ENCODE data around the gene SVIL.

DNA sequence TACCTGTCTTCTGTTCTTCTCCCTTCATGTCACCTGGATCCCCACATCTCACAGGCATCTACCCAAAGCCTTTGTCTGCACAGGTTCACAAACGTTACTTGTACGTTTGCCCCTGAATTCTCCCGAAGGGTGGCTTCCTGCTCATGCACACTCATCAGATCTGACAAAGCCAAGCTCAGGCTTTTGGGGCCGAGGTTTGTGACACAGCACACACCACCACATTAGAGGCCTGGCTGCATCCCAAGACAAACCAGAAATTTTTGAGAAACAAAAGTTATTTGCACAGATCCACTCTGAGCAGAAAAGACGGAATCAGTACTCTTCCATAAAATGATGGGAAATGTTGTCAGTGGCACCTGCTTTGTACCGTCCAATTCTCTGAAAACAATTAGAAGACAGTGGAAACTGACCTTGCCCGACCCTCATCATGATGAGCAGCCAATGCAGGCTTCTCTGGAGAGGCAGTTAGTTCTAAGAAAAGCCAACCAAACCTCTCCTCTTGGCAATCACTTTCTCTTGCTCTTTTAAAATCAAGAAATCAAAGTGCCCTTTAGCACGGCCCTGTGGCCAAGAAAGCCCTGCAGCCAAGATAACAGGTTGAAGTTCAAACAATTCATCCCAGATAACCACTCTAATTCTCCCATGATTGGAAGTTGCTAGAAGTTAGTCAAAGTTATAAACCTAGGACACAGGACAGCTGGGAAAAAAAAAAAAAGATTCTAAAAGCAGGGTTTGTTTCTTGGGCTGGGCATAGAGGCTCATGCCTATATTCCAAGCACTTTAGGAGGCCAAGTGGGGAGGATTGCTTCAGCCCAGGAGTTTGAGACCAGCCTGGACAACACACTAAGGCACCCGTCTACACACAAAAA is 13.6 kb upstream of the SVIL start:
- TF ChIP-seq, protein P1, sequence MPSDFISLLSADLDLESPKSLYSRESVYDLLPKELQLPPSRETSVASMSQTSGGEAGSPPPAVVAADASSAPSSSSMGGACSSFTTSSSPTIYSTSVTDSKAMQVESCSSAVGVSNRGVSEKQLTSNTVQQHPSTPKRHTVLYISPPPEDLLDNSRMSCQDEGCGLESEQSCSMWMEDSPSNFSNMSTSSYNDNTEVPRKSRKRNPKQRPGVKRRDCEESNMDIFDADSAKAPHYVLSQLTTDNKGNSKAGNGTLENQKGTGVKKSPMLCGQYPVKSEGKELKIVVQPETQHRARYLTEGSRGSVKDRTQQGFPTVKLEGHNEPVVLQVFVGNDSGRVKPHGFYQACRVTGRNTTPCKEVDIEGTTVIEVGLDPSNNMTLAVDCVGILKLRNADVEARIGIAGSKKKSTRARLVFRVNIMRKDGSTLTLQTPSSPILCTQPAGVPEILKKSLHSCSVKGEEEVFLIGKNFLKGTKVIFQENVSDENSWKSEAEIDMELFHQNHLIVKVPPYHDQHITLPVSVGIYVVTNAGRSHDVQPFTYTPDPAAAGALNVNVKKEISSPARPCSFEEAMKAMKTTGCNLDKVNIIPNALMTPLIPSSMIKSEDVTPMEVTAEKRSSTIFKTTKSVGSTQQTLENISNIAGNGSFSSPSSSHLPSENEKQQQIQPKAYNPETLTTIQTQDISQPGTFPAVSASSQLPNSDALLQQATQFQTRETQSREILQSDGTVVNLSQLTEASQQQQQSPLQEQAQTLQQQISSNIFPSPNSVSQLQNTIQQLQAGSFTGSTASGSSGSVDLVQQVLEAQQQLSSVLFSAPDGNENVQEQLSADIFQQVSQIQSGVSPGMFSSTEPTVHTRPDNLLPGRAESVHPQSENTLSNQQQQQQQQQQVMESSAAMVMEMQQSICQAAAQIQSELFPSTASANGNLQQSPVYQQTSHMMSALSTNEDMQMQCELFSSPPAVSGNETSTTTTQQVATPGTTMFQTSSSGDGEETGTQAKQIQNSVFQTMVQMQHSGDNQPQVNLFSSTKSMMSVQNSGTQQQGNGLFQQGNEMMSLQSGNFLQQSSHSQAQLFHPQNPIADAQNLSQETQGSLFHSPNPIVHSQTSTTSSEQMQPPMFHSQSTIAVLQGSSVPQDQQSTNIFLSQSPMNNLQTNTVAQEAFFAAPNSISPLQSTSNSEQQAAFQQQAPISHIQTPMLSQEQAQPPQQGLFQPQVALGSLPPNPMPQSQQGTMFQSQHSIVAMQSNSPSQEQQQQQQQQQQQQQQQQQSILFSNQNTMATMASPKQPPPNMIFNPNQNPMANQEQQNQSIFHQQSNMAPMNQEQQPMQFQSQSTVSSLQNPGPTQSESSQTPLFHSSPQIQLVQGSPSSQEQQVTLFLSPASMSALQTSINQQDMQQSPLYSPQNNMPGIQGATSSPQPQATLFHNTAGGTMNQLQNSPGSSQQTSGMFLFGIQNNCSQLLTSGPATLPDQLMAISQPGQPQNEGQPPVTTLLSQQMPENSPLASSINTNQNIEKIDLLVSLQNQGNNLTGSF (CRISPR knock-in tag; IDR thresholded peaks at IDR 0.05) = no peak
- TF ChIP-seq POLR2AphosphoS5 (IDR thresholded peaks at IDR 0.05; ENCODE audit: low read depth, low read length) (no peak), TOE1 (CRISPR knock-in tag; IDR thresholded peaks at IDR 0.05) (no peak)
